Activated CD8-positive, alpha-beta memory T cell treated with anti-CD3 and anti-CD28 coated beads, Interleukin-2, amount 10 ng/mL, durations not matched to agents 7 days and 5 days (primary cell): Measurements from ENCODE around the gene RASA3. TPM values are rescaled to one million over a fixed set of nuclear protein-coding genes. Genes with fewer than 3 reads are reported as not detected.

ENCODE experiments used
- ATAC-seq: fragments of 150-1000 bp; cut with Tn5 transposase; one replicate; pipeline ENCODE4 v1.10.0; 2021; ENCODE audit warnings: moderate library complexity
- CTCF ChIA-PET: fragments of 350-600 bp; sonication (Branson Sonifier 250); formaldehyde crosslinking; loops from one replicate; lab custom pipeline; 2021; ENCODE audit warnings: antibody characterized with exemption; lab: Charles Lee
- DNase-seq: peaks from one replicate; pipeline ENCODE4 v3.0.0-alpha.2; 2020
- H3K27ac Mint-ChIP-seq: one replicate; pipeline ENCODE4 v1.8.0; 2021; ENCODE audit warnings: mild to moderate bottlenecking, mixed read lengths
- H3K27me3 Mint-ChIP-seq: one replicate; pipeline ENCODE4 v1.8.0; 2021; ENCODE audit warnings: mixed read lengths
- H3K36me3 Mint-ChIP-seq: one replicate; pipeline ENCODE4 v1.8.0; 2021; ENCODE audit warnings: mild to moderate bottlenecking, mixed read lengths
- H3K4me1 Mint-ChIP-seq: one replicate; pipeline ENCODE4 v1.8.0; 2021; ENCODE audit warnings: mixed read lengths
- H3K4me3 Mint-ChIP-seq: one replicate; pipeline ENCODE4 v1.8.0; 2021; ENCODE audit warnings: mild to moderate bottlenecking, moderate library complexity, mixed read lengths
- H3K9me3 Mint-ChIP-seq: one replicate; pipeline ENCODE4 v1.8.0; 2022; ENCODE audit warnings: low read depth, mixed read lengths
- total RNA-seq, 2 experiments: library from RNA; stranded (reverse); gene quantifications; one replicate each; pipeline ENCODE4 v1.2.3, GENCODE V29; 2021

The RASA3 gene
- total RNA-seq, 2 experiments from 2014 or later, result 16.3 to 49.2 TPM

DNA sequence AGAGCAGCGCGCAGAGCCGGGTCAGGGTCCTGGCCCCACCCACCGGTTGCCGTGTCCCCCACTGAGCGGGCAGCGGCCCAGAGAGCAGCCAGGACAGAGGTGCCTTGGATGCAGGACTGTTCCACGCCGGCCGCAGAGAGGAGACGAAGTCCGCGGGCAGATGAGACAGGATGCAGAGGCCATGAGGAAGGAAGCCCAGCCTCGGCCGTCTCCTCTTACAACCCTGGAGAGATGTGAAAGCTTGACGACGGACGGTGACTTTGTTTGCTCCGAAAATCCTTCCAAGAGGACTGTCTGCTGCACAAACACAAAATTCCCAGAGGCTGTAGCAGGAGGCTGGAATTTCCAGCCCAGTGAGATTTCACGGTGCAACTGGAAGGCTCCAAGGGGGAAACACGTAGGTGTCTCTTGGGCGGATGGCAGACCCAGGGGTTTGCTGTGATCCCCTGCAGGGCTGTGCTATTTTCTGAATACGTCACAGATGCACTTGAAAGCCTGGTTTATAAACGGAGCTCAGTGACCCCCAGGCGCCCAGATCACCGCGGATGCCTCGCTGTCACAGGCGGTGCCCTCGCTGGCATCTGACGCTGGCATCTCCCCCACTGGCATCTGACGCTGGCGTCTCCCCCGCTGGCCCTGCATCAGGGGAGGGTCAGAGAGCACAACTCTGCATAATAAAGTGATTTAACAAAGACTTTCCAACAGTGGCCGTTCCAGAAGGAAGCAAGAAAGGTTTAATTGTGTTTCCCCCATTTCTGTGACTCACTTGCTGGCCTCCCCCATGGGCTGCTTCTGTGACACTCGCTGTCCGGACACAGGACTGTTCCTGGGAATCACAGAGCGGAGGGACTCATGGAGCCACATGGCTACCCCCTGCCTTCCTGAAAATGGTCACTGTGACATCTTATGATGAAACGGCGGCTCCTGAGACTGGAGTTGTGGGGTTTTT, 96.6 kb downstream of the RASA3 start:
- H3K9me3 Mint-ChIP-seq, result peaks cover 6% of the 10 kb centered on the region
- CTCF ChIA-PET, result no interaction called here
- no peaks in the 10 kb centered on the region for H3K27me3 Mint-ChIP-seq
- DNase-seq (no peak), ATAC-seq (no peak)
- H3K36me3 Mint-ChIP-seq, result peaks cover 11% of the 10 kb centered on the region
- no peak overlapping the region for H3K27ac Mint-ChIP-seq
- no peak overlapping the region for H3K4me3 Mint-ChIP-seq
- no peaks in the 10 kb centered on the region for H3K4me1 Mint-ChIP-seq

- no peak overlapping the region for H3K4me3 Mint-ChIP-seq
- H3K27ac Mint-ChIP-seq, result no peak overlapping the region
- H3K36me3 Mint-ChIP-seq, result peaks cover 14% of the 10 kb centered on the region
- ATAC-seq, result no peak
- CTCF ChIA-PET, result no interaction called here
- H3K27me3 Mint-ChIP-seq, result no peaks in the 10 kb centered on the region
- H3K4me1 Mint-ChIP-seq, result no peaks in the 10 kb centered on the region
- DNase-seq, result no peak
- H3K9me3 Mint-ChIP-seq, result peaks cover 11% of the 10 kb centered on the region
Measured at GRCh38 chr13:114035186-114035582, 97.2 kb downstream of the RASA3 start.

GRCh38 chr13:114034481-114034891, 97.9 kb downstream of the RASA3 start:
- Mint-ChIP-seq H3K9me3 (peaks cover 11% of the 10 kb centered on the region), H3K27me3 (no peaks in the 10 kb centered on the region), H3K4me3 (no peak overlapping the region), H3K27ac (no peak overlapping the region), H3K4me1 (no peaks in the 10 kb centered on the region), H3K36me3 (peaks cover 14% of the 10 kb centered on the region)
- no peak for DNase-seq
- ATAC-seq, result no peak
- CTCF ChIA-PET, result no interaction called here

- no peak overlapping the region for H3K4me3 Mint-ChIP-seq
- no peak overlapping the region for H3K27ac Mint-ChIP-seq
- ATAC-seq (no peak), DNase-seq (no peak)
- peaks cover 14% of the 10 kb centered on the region for H3K36me3 Mint-ChIP-seq
- peaks cover 11% of the 10 kb centered on the region for H3K9me3 Mint-ChIP-seq
- no peaks in the 10 kb centered on the region for H3K27me3 Mint-ChIP-seq
- no peaks in the 10 kb centered on the region for H3K4me1 Mint-ChIP-seq
- CTCF ChIA-PET, result no interaction called here
Measured at GRCh38 chr13:114033541-114034315, 98.7 kb downstream of the RASA3 start.

GRCh38 chr13:114032126-114032799, 100.2 kb downstream of the RASA3 start:
- H3K4me3 Mint-ChIP-seq, result no peak overlapping the region
- DNase-seq, result no peak
- no peaks in the 10 kb centered on the region for H3K27me3 Mint-ChIP-seq
- H3K4me1 Mint-ChIP-seq, result no peaks in the 10 kb centered on the region
- H3K9me3 Mint-ChIP-seq, result peaks cover 11% of the 10 kb centered on the region
- peaks cover 17% of the 10 kb centered on the region for H3K36me3 Mint-ChIP-seq
- no peak for ATAC-seq
- CTCF ChIA-PET, result no interaction called here
- H3K27ac Mint-ChIP-seq, result no peak overlapping the region

DNA sequence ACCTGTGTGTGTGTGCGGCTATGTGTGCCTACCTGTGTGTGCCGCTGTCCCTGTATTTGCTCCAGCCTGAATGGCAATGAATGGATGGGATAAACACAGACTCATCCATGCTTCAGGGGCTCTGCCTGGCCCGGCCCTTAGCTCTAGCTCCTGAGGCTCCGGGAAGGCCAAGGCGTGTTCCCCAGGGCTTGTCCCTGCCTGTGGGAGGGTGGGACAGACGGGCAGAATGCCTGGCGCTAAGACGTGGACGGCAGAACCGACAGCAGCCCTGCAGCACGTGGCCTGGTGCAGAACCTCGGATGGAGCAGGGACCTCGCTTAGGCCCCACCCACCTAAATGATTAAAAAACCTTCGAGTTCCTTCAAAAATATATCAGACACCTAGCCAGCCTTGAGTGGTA, 100.8 kb downstream of the RASA3 start:
- ATAC-seq, result no peak
- Mint-ChIP-seq H3K27me3 (no peaks in the 10 kb centered on the region), H3K36me3 (peaks cover 18% of the 10 kb centered on the region), H3K4me3 (no peak overlapping the region), H3K4me1 (no peaks in the 10 kb centered on the region), H3K27ac (no peak overlapping the region), H3K9me3 (peaks cover 11% of the 10 kb centered on the region)
- no peak for DNase-seq
- CTCF ChIA-PET, result no interaction called here

DNA sequence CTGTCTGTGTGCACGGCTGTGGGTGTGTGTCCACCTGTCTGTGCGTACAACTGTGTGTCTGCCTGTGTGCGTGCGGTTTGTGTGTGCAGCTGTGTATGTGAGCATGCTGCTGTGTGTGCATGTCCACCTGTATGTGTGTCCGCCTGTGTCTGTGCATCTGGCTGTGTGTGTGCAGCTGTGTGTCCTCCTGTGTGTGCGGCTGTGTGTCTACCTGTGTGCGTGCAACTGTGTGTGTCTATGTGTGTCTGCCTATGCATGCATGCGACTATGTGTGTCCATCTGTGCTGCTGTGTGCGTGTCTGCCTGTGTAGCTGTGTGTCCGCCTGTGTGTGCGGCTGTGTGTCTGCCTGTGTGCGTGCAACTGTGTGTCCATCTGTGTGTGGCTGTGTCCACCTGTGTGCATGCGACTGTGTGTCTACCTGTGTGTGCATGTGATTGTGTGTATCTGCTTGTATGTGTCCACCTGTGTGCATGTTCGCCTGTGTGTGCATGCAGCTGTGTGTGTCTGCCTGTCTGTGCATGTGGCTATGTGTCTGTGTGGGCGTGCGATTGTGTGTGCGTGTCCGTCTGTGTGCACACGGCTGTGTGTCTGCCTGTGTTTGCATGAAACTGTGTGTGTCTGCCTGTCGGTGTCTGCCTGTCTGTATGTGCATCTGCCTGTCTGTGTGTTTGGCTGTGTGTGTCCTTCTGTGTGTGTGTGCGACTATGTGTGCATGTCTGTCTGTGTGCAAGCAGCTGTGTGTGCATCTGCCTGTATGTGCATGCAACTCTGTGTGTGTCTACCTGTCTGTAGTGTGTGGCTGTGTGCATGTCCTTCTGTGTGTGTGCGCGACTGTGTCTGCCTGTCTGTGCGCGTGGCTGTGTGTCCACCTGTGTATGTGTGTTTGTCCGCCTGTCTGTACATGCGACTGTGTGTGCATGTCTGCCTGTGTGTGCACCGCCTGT, 101.5 kb downstream of the RASA3 start:
- CTCF ChIA-PET, result no interaction called here
- peaks cover 11% of the 10 kb centered on the region for H3K9me3 Mint-ChIP-seq
- ATAC-seq, result no peak
- H3K27ac Mint-ChIP-seq, result no peak overlapping the region
- H3K4me3 Mint-ChIP-seq, result no peak overlapping the region
- DNase-seq, result no peak
- peaks cover 18% of the 10 kb centered on the region for H3K36me3 Mint-ChIP-seq
- H3K27me3 Mint-ChIP-seq, result no peaks in the 10 kb centered on the region
- no peaks in the 10 kb centered on the region for H3K4me1 Mint-ChIP-seq

DNA sequence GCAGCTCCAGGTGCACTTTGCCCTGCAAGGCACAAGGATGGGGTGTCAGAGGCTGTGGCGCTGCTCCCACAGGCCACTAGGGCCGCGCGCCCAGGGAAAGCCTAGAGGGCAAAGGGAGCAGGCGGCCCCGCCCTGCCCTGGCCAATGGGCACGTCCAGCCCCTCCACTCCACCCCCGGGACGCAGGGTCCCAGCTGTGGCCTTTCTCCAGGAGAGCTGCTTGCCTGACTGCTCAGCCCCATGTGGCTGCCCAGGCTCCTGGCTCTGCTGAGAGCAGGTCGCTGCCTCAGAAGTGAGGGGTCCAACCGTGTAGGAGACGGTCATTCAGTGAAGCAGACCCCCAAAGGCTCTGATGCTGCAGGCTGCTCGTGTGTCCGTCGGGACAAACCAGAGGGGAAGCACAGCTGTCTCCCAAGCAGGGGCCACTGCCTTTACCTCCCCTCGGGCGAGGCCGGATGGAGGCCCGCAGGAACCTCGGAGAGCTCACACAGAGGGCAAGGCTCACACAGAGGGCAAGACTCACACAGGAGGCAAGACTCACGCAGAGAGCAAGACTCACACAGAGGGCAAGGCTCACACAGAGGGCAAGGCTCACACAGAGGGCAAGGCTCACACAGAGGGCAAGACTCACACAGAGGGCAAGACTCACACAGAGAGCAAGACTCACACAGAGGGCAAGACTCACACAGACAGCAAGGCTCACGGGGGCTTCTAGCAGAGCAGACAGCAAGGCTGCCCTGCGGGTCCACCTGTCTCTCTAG, 102.4 kb downstream of the RASA3 start:
- DNase-seq (no peak), ATAC-seq (no peak)
- no peak overlapping the region for H3K27ac Mint-ChIP-seq
- H3K27me3 Mint-ChIP-seq, result no peaks in the 10 kb centered on the region
- H3K4me3 Mint-ChIP-seq, result no peak overlapping the region
- peaks cover 18% of the 10 kb centered on the region for H3K36me3 Mint-ChIP-seq
- H3K4me1 Mint-ChIP-seq, result no peaks in the 10 kb centered on the region
- CTCF ChIA-PET, result no interaction called here
- peaks cover 11% of the 10 kb centered on the region for H3K9me3 Mint-ChIP-seq

GRCh38 chr13:114027826-114028225, 104.6 kb downstream of the RASA3 start:
- Mint-ChIP-seq H3K4me3 (no peak overlapping the region), H3K36me3 (peaks cover 18% of the 10 kb centered on the region), H3K9me3 (peaks cover 11% of the 10 kb centered on the region), H3K4me1 (peaks cover 3% of the 10 kb centered on the region), H3K27me3 (no peaks in the 10 kb centered on the region), H3K27ac (no peak overlapping the region)
- CTCF ChIA-PET, result no interaction called here
- no peak for ATAC-seq
- DNase-seq, result no peak

DNA sequence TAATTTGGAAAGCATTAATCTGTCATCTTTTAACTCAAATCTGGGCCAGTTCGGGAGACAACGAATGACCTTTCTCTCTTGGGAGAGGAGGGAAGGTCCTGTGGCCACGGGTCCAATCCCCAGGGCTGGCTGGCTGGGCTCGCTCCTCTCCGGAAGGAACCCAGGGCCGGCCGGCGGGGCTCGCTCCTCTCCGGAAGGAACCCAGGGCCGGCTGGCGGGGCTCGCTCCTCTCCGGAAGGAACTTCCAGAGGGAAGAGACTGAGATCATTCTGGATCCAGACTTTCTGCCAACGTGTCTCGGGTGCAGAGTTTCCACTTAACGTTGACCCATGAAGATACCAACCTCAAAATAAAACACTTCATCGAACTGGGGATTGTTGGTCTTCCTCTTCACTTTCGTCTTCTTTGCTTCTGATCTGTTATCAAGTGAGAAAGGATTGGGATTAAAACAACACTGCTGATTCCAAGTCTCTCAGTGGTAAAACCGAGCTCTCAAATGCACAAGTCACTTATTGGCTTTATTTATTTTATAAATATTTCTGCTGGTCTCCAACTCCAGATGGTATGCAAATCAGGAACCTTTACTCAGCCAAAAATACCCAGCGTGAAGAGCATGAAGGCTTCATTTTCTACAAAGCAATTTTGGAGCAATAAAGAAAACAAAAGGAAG, 105.2 kb downstream of the RASA3 start:
- Mint-ChIP-seq H3K27me3 (no peaks in the 10 kb centered on the region), H3K27ac (no peak overlapping the region), H3K4me1 (peaks cover 3% of the 10 kb centered on the region), H3K36me3 (peaks cover 16% of the 10 kb centered on the region), H3K9me3 (peaks cover 11% of the 10 kb centered on the region), H3K4me3 (no peak overlapping the region)
- ATAC-seq (no peak), DNase-seq (no peak)
- CTCF ChIA-PET, result no interaction called here

GRCh38 chr13:114026481-114026880, 105.9 kb downstream of the RASA3 start:
- CTCF ChIA-PET, result no interaction called here
- no peak overlapping the region for H3K4me3 Mint-ChIP-seq
- DNase-seq, result no peak
- peaks cover 10% of the 10 kb centered on the region for H3K9me3 Mint-ChIP-seq
- peaks cover 13% of the 10 kb centered on the region for H3K36me3 Mint-ChIP-seq
- H3K27ac Mint-ChIP-seq, result no peak overlapping the region
- peaks cover 3% of the 10 kb centered on the region for H3K4me1 Mint-ChIP-seq
- ATAC-seq, result no peak
- H3K27me3 Mint-ChIP-seq, result no peaks in the 10 kb centered on the region
